Fibroblast of the aortic adventitia (primary cell): Measurements from ENCODE around the gene TULP1. TPM values are rescaled to one million over a fixed set of nuclear protein-coding genes. Genes with fewer than 3 reads are reported as not detected.

ENCODE experiments used
- DNase-seq: peaks from one replicate; pipeline ENCODE4 v3.0.0-alpha.2; 2010; ENCODE audit warnings: low read depth
- H3K4me3 ChIP-seq: 2 replicates; pipeline ENCODE4 v1.5.1; 2011; ENCODE audit warnings: low read depth, mild to moderate bottlenecking, control low read depth, low read length, moderate library complexity
- CTCF ChIP-seq: IDR thresholded peaks from 2 replicates; pipeline ENCODE4 v1.5.1; 2011; ENCODE audit warnings: mild to moderate bottlenecking, low read length, control low read depth, inconsistent platforms; ENCODE audit not compliant: insufficient read depth
- total RNA-seq: library from RNA; depleted of rRNA; stranded (reverse); fragments of >200 nt; gene quantifications from 2 replicates; pipeline ENCODE4 v1.2.3, GENCODE V29; 2012; ENCODE audit warnings: low replicate concordance

Gene TULP1
- not detected in 2 replicates for total RNA-seq

GRCh38 chr6:35512740-35513139 is at the start of gene TULP1:
TULP1 (minus strand) TSS chr6:35512896; CDS start chr6:35512858, 38 bp downstream.
- DNase-seq, result no peak
- no peak for TF ChIP-seq CTCF
- no peak within 1 kb of the TSS for H3K4me3 ChIP-seq

GRCh38 chr6:35562060-35562459 is 49.4 kb upstream of the TULP1 start:
- H3K4me3 ChIP-seq, result no peak overlapping the region
- DNase-seq, result no peak
- no peak for TF ChIP-seq CTCF

- no peak for TF ChIP-seq CTCF
- no peak overlapping the region for H3K4me3 ChIP-seq
- DNase-seq, result no peak
Measured at GRCh38 chr6:35561113-35561512, 48.4 kb upstream of the TULP1 start.

GRCh38 chr6:35558571-35558970 is 45.9 kb upstream of the TULP1 start:
- TF ChIP-seq CTCF, result no peak
- no peak for DNase-seq
- H3K4me3 ChIP-seq, result no peak overlapping the region

- TF ChIP-seq CTCF, result no peak
Measured at GRCh38 chr6:35557239-35557638, 44.5 kb upstream of the TULP1 start.

GRCh38 chr6:35554811-35555210 is 42.1 kb upstream of the TULP1 start:
- DNase-seq, result no peak
- no peak overlapping the region for H3K4me3 ChIP-seq
- TF ChIP-seq CTCF, result no peak

More at GRCh38 chr6:35557239-35557638, 44.5 kb upstream of the TULP1 start:
- H3K4me3 ChIP-seq, result no peak overlapping the region
- no peak for DNase-seq

- TF ChIP-seq CTCF, result no peak
- no peak for DNase-seq
- H3K4me3 ChIP-seq, result no peak overlapping the region
Measured at GRCh38 chr6:35553315-35553714, 40.6 kb upstream of the TULP1 start.
